ENCODE data around the gene HIGD2A. TPM values are rescaled to one million over a fixed set of nuclear protein-coding genes. Genes with fewer than 3 reads are reported as not detected.

Gene HIGD2A
- 17.0 and 25.4 TPM in 2 replicates for total RNA-seq

GRCh38 chr5:176388444-176389134 is at the start of gene HIGD2A, which contains the start of gene NOP16:
HIGD2A (plus strand) TSS chr5:176388751; CDS start chr5:176388820, 69 bp downstream.
NOP16 (minus strand) TSS chr5:176388598; CDS start chr5:176388539, 59 bp downstream.

GRCh38 chr5:176361437-176362232 is 26.9 kb upstream of the HIGD2A start, which contains the start of gene KIAA1191:
KIAA1191 (minus strand) TSS chr5:176361764; CDS start chr5:176359508, 2,256 bp downstream.

GRCh38 chr5:176365351-176366231 is 23.0 kb upstream of the HIGD2A start, which contains the start of gene ARL10:
ARL10 (plus strand) TSS chr5:176365487; CDS start chr5:176365564, 77 bp downstream.

GRCh38 chr5:176415952-176416924 is 27.7 kb downstream of the HIGD2A start, which contains the start of gene CLTB:
CLTB (minus strand) TSS chr5:176416539; CDS start chr5:176416363, 176 bp downstream.

Other genes starting within 250 kb of the HIGD2A start
- gene SIMC1, start 150.3 kb upstream of the HIGD2A start, total RNA-seq: 5.2 and 6.7 TPM in 2 replicates
- 65.5 and 68.2 TPM in 2 replicates for gene KIAA1191, start 27.0 kb upstream of the HIGD2A start, total RNA-seq
- gene ARL10, start 23.3 kb upstream of the HIGD2A start, total RNA-seq: 12.5 and 13.7 TPM in 2 replicates
- 11.4 and 20.0 TPM in 2 replicates for gene NOP16, start 153 bp upstream of the HIGD2A start, total RNA-seq
- gene CLTB, start 27.8 kb downstream of the HIGD2A start, total RNA-seq: 89.4 and 139 TPM in 2 replicates
- gene FAF2, start 59.6 kb downstream of the HIGD2A start, total RNA-seq: 36.5 and 38.3 TPM in 2 replicates
- 1.00 and 1.7 TPM in 2 replicates for gene RNF44, start 148.7 kb downstream of the HIGD2A start, total RNA-seq
- gene CDHR2, start 160.6 kb downstream of the HIGD2A start, total RNA-seq: not detected in 2 replicates
- 4.4 and 9.8 TPM in 2 replicates for gene GPRIN1, start 221.4 kb downstream of the HIGD2A start, total RNA-seq
- gene SNCB, start 241.8 kb downstream of the HIGD2A start, total RNA-seq: 0.37 and 2.8 TPM in 2 replicates
- not detected in 2 replicates for gene EIF4E1B, start 241.9 kb downstream of the HIGD2A start, total RNA-seq

Measured in uterine smooth muscle cell (primary cell).